ENCODE data around the gene DNMT1.
A peak's percentile ranks its signal among the peaks of the same experiment; 100 is the strongest.

Gene DNMT1

GRCh38 chr19:10112895-10113591 lies 81.7 kb downstream of the DNMT1 start:
- DNase-seq, result peak; percentile 77

GRCh38 chr19:10112037-10112761 lies 82.6 kb downstream of the DNMT1 start:
- DNase-seq, result peak; percentile 71

DNA sequence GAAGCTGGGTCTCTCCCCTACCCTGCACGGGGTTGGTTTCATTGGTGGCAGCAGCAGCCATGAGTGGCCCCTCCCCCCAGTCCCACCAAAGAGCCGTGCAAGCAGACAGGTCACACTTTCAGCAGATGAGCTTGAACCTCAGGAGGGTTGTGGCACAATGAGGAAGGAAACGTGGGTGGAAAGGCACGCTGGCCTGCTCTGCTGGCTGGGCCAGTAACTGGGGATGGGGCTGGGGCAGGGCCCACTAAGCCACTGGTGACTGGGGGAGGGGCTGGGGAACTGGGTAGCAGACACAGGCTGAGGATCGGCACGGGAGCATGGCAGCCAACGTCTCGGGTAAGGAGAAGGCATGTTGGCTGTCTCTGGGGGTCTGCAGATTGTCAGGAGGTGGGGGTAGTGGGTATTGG lies 83.3 kb downstream of the DNMT1 start, which contains the start of gene P2RY11:
Gene P2RY11 (plus strand): TSS at position 289 of the 407 bp plus-strand sequence. CDS start 29 bp downstream, at position 318.
- peak; percentile 27 for DNase-seq

DNA sequence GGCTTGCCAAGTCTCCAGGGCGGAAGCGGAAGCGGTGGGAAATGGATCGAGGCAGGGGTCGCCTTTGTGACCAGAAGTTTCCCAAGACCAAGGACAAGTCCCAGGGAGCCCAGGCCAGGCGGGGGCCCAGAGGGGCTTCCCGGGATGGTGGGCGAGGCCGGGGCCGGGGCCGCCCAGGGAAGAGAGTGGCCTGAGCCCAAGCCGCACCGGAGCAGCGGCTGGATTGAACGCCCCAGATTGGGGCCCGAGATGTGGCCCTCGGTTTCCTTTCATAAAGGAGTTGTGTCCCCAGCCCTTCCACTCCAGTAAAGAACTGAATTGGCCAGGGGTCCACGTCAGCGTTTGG lies 83.8 kb downstream of the DNMT1 start:
- no peak for DNase-seq

DNA sequence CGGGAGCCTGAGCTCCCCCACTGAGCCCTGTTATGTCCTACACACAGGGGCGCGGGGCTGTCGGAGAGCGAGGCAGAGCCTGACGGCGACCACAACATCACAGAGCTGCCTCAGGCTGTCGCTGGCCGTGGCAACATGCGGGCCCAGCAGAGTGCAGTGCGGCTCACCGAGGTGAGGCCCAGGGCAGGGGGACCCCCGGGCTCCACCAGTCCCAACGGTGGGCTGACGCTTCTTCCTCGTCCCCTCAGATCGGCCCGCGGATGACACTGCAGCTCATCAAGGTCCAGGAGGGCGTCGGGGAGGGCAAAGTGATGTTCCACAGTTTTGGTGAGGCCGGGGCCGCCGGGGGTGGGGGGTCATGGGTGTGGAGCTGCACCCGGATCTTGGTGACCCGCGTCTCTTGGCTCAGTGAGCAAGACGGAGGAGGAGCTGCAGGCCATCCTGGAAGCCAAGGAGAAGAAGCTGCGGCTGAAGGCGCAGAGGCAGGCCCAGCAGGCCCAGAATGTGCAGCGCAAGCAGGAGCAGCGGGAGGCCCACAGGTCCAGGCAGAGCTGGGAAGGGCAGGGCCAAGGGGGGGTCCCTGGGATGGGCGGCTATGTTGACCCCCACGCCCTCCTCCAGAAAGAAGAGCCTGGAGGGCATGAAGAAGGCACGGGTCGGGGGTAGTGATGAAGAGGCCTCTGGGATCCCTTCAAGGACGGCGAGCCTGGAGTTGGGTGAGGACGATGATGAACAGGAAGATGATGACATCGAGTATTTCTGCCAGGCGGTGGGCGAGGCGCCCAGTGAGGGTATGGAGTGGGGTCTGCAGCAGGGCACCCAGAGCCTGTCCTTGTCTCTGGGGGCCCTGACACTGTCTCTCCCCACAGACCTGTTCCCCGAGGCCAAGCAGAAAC lies 84.4 kb downstream of the DNMT1 start:
- no peak for DNase-seq

- no peak for DNase-seq
Observed at GRCh38 chr19:10109528-10109927, 85.2 kb downstream of the DNMT1 start.

- no peak for DNase-seq
Observed at GRCh38 chr19:10107817-10108367, 86.9 kb downstream of the DNMT1 start.

GRCh38 chr19:10107254-10107653 lies 87.5 kb downstream of the DNMT1 start:
- DNase-seq, result no peak

DNA sequence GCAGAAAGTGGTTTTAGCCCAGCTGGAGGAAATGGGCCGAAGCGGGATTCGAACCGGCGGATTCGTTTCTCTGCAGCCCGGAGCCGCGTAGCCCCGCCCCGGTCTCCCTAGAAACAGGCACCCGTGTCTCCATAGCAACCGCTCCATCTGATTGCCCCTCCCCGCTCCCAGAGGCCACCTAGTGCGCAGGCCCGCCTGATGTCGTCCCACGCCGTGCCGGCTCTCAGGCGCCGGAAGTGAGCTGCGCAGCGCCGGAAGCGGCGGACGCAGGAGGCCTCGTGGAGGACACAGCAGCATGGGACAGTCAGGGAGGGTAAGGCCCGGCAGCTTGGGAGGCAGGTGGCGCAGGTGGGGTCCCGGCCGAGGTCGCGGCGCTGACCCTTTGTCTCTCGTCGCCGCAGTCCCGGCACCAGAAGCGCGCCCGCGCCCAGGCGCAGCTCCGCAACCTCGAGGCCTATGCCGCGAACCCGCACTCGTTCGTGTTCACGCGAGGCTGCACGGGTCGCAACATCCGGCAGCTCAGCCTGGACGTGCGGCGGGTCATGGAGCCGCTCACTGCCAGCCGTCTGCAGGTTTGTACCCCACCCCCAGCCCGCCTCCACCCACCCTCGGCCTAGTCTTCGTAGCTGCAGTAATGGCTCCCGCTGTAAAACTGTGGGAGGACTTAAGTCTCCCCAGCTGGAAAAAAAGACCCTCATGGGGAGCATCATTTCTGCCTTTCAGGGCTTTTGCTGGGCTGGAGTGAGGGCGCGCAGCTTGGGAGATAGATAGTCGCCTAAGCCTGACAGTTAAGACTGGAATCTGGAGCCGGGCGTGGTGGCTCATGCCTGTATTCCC lies 88.4 kb downstream of the DNMT1 start, which contains the start of gene PPAN:
Gene PPAN (plus strand): TSS at position 263 of the 837 bp plus-strand sequence. CDS start 33 bp downstream, at position 296.
- DNase-seq, result peak; percentile 98

GRCh38 chr19:10105509-10106099 lies 89.1 kb downstream of the DNMT1 start:
- DNase-seq, result peak; percentile 89

DNA sequence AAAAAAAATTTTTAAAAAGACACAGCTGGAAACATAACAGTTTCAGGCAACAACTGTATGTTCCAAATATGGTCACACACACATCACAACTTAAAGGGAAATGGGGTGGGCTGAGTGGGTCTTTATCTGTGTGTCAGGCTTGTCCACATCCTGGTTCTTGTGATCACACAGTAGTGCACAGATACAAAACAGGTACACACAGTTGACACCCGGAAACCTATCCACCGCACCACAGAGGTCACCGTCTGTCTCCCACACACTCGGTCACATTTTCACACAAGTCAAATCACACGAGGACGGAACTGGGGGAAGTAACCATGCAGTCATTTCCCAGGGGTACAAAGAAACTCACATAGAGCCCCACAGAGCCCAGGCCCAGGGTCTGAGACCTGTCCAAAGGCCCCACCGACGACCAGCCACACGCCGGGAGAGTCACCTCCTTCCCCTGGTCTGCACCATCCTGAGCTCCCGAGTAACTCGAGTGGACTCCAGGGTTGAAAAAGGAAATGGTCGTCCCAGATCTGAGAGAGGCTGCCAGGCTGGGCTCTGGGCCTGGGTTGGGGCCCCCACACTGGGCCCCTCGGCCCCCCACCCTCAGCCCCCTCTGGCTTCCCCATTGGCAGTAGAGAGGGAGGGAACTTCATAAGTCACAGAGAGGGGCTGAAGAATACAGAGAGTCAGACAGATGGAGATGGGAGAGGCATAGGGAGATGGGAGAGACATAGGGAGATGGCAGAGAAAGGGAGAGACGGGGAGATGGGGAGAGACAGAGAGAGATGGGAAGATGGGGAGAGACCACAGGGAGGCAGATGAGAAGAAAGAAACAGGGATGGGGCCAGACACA lies 89.9 kb downstream of the DNMT1 start:
- DNase-seq, result peak; percentile 83

GRCh38 chr19:10104130-10104513 lies 90.6 kb downstream of the DNMT1 start:
- DNase-seq, result no peak

GRCh38 chr19:10102787-10103236 lies 91.9 kb downstream of the DNMT1 start:
- DNase-seq, result no peak

DNA sequence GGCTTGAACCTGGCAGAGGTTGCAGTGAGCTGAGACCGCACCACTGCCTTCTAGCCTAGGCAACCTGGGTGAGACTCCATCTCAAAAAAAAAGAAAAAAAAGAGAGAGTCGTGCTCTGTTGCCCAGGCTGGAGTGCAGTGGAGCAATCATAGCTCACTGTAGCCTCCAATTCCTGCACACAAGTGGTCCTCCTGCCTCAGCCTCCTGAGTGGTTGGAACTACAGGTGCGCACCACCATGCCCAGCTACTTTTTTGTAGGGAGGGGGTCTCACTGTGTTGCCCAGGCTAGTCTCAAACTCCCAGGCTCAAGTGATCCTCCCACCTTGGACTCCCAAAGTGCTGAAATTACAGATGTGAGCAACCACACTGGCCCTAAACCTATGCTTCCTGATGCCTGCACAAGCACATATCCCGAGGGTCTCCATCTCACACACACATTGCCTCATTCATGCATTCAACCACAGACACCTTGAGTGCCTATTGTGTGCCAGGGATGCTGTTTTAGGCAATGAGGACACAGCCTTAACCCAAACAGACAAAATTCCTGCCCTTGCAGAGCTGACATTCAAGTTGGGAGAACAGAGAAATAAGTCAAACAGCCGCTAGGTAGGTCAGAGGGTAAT lies 94.5 kb downstream of the DNMT1 start:
- DNase-seq, result no peak

DNA sequence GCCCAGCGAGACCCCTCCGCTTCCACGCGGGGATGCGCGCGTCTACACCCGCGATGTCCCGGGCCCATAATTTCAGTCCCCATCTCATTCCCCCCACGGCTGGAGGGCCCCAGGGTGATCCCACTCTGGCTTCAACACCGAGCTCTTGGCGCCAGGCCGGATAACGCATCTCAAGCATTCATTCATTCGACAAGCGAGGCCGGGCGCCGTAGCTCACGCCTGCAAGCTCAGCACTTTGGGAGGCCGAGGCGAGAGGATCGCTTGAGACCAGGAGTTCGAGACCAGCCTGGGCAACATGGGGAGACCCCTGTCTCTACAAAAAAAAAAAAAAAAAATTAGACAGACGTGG lies 98.2 kb downstream of the DNMT1 start:
- DNase-seq, result peak; percentile 33

DNA sequence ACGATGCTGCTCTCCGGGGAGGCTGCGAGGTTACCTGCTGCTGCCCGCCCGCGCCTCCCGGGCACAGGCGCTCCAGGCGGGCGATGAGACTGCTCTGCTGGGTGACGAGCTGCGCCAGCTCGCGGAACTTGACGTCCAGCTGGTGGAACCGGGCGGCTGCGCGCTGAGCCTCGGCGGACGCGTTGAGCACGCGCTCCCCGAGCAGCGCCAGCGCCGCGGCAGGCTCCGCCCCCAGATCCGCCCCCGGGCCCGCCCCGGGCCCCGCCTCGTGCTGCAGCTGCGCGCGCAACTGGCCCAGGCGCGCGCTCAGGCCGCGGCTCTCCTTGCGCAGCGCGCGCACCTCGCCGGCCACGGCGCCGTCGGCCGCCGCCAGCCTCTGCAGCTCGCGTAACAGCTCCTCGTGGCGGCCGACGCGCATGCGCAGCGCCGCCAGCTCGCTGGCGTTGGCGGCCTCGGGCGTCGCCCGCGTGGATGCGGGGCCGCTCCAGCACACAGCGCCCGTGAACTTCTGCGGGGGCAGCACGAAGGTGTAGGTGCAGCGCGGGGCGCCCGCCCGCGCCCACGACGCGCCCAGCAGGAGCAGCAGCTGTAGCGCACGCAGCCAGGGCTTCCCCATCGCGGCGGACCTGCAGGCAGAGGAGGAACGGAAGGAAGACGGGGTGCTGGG lies 98.7 kb downstream of the DNMT1 start:
- DNase-seq, result peak; percentile 86

DNA sequence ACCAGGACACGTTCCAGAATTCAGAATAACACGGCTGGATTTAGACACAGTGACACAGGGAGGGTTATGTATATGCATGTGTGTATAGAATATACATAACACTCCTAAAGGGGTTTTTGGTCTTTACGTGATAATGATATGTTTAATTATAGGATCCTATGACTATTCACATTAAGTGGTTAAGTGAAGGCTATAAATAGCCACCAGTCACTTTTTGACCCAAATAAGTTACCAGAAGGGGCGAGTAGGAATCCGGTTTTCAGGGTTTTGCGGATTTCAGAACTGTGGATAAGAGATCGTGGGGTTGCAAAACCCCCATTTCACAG lies 99.2 kb downstream of the DNMT1 start:
- no peak for DNase-seq

DNA sequence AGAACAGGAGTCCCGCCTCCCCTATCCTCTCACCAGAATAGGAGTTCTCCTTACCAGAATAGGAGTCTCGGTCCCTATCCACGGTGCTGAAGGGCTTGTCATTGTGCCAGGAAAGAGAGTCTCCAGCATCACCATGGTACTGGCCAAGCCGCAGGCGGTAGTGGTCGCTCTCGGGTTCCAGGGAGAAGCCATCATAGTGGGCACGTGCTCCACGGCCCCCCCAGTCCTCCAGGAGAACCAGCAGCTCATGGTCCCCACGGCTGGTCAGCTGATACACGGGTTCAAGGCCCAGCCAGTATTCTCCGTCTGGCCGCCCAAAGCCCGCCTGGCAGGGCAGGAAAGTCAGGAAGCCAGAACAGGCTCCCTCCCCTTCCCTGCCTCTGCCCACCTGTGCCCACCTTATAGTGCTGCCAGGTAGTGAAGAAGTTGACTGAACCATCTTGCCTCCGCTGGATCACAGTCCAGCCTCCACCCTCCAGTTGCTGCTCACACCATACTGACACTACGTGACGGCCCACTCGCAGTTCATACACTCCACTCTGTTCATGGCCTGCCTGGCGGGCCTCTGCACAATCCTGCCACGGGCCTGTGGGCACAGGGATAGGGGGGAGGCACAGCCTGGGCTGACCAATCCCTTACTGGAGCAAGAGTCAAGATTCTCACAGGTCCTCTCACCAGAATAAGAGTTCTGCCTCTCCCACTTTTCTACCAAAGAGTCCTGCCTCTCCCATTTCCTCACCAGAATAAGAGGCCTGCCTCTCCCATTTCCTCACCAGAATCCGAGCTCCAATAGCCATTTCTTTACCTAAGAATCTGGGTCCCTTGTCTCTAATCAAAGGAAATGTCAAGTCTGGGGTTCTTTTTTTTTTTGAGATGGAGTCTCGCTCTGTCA lies 101.2 kb downstream of the DNMT1 start:
- DNase-seq, result no peak
